Measurements from ENCODE around the gene TRAPPC4. TPM values are rescaled to one million over a fixed set of nuclear protein-coding genes. Genes with fewer than 3 reads are reported as not detected.
A peak's percentile ranks its signal among the peaks of the same experiment; 100 is the strongest.
"Not testable (repeated sequence)": the region's sequence is repeated elsewhere in the genome, so short reads cannot be mapped to it uniquely, and the experiment has no call there.

Gene TRAPPC4
- total RNA-seq, 1 experiment from 2014 or later = 33.1 TPM

DNA sequence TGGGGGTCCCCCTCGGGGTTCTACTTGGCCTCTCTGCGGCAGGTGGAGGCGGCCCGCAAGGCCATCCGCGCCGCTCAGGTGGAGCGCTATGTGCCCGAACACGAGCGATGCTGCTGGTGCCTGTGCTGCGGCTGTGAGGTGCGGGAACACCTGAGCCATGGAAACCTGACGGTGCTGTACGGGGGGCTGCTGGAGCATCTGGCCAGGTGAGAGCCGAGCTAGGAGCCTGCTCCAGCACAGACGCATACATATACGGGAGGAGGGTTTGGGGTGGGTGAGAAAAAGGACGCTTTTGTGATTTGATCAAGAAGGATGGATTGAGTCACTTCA lies 20.2 kb upstream of the TRAPPC4 start:
- H3K9me3 ChIP-seq (replicated peaks) = no peaks in the 10 kb centered on the region
- H3K27me3 ChIP-seq = no peaks in the 10 kb centered on the region
- H3K36me3 ChIP-seq = peaks cover 5% of the 10 kb centered on the region; the same call in 1 of the 2 replicates
- no peaks in the 10 kb centered on the region for H3K4me1 ChIP-seq
- peak overlapping the region; percentile 69; the same call in 1 of the 2 replicates for H3K27ac ChIP-seq
- H3K4me3 ChIP-seq = peak overlapping the region; percentile 89
- DNase-seq = no peak

- Histone ChIP-seq H3K27me3 (no peaks in the 10 kb centered on the region), H3K4me3 (peak overlapping the region; percentile 89), H3K9me3 (replicated peaks) (no peaks in the 10 kb centered on the region), H3K4me1 (no peaks in the 10 kb centered on the region), H3K27ac (no peak overlapping the region; the same call in 1 of the 2 replicates), H3K36me3 (peaks cover 5% of the 10 kb centered on the region; the same call in 1 of the 2 replicates)
- no peak for DNase-seq
These were observed 19.7 kb upstream of the TRAPPC4 start for GRCh38 chr11:118998822-118999221.

- H3K4me3 ChIP-seq = no peak overlapping the region
- no peak for DNase-seq
- peaks cover 5% of the 10 kb centered on the region; the same call in 1 of the 2 replicates for H3K36me3 ChIP-seq
- H3K27ac ChIP-seq = no peak overlapping the region
- no peaks in the 10 kb centered on the region for H3K27me3 ChIP-seq
- no peaks in the 10 kb centered on the region for H3K9me3 ChIP-seq (replicated peaks)
- no peaks in the 10 kb centered on the region for H3K4me1 ChIP-seq
These were observed 17.7 kb upstream of the TRAPPC4 start for GRCh38 chr11:119000906-119001305.

- H3K4me3 ChIP-seq = no peak overlapping the region
- H3K36me3 ChIP-seq = no peaks in the 10 kb centered on the region
- H3K27me3 ChIP-seq = no peaks in the 10 kb centered on the region
- no peaks in the 10 kb centered on the region for H3K9me3 ChIP-seq (replicated peaks)
- no peak overlapping the region for H3K27ac ChIP-seq
- no peaks in the 10 kb centered on the region for H3K4me1 ChIP-seq
- DNase-seq = no peak
These were observed 11.9 kb upstream of the TRAPPC4 start for GRCh38 chr11:119006656-119007055.

GRCh38 chr11:119011476-119012053 lies 7.0 kb upstream of the TRAPPC4 start:
- no peaks in the 10 kb centered on the region for H3K27me3 ChIP-seq
- no peak for DNase-seq
- H3K36me3 ChIP-seq = peaks cover 32% of the 10 kb centered on the region
- no peaks in the 10 kb centered on the region for H3K4me1 ChIP-seq
- no peaks in the 10 kb centered on the region for H3K9me3 ChIP-seq (replicated peaks)
- H3K27ac ChIP-seq = no peak overlapping the region
- no peak overlapping the region for H3K4me3 ChIP-seq

DNA sequence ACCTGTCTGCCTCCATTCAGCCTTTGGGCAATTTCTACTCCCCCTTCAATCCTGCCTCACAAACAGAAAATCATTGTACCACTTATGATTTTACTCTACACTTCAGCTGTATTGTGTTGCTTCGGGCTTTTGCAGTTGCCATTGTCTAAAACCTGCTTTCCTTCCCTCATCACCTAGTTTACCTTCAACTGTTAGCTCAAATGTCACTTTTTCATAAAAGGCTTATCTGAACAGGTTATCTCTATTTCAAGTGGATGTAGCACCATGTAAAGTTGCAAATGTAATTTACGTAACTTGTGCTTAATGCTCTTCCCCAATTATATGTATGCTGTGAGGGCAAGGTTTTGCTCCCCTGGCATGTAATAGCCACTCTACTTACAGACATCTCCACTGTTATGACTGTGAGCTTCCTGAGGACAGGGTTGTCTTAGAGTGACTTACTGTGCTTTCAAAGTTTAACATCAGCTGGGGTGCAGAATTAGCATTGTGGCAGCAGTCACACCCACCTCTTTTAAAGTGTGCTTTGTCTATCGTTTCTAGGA lies 5.9 kb upstream of the TRAPPC4 start:
- Histone ChIP-seq H3K4me3 (no peak overlapping the region), H3K36me3 (peaks cover 41% of the 10 kb centered on the region), H3K4me1 (no peaks in the 10 kb centered on the region), H3K27ac (no peak overlapping the region), H3K9me3 (replicated peaks) (no peaks in the 10 kb centered on the region), H3K27me3 (no peaks in the 10 kb centered on the region)
- DNase-seq = no peak

- H3K9me3 ChIP-seq (replicated peaks) = no peaks in the 10 kb centered on the region
- H3K4me1 ChIP-seq = no peaks in the 10 kb centered on the region
- H3K4me3 ChIP-seq = no peak overlapping the region
- peaks cover 41% of the 10 kb centered on the region for H3K36me3 ChIP-seq
- H3K27me3 ChIP-seq = no peaks in the 10 kb centered on the region
- no peak overlapping the region for H3K27ac ChIP-seq
- no peak for DNase-seq
These were observed 4.2 kb upstream of the TRAPPC4 start for GRCh38 chr11:119014209-119014924.

GRCh38 chr11:119015054-119015611 lies 3.4 kb upstream of the TRAPPC4 start:
- no peaks in the 10 kb centered on the region; the same call in 1 of the 2 replicates for H3K4me1 ChIP-seq
- H3K9me3 ChIP-seq (replicated peaks) = no peaks in the 10 kb centered on the region
- H3K27me3 ChIP-seq = no peaks in the 10 kb centered on the region
- H3K27ac ChIP-seq = no peak overlapping the region
- no peak for DNase-seq
- H3K36me3 ChIP-seq = peaks cover 41% of the 10 kb centered on the region
- no peak overlapping the region for H3K4me3 ChIP-seq

- Histone ChIP-seq H3K27me3 (no peaks in the 10 kb centered on the region), H3K4me3 (no peak overlapping the region; the same call in 1 of the 2 replicates)
- DNase-seq = no peak
These were observed 2.2 kb upstream of the TRAPPC4 start for GRCh38 chr11:119016216-119017009.

GRCh38 chr11:119017377-119017776 lies 1.2 kb upstream of the TRAPPC4 start:
- not testable (repeated sequence) for H3K4me1 ChIP-seq; H3K9me3 ChIP-seq (replicated peaks); H3K27me3 ChIP-seq; DNase-seq
- H3K27ac ChIP-seq = peak overlapping the region; percentile 70; the same call in 1 of the 2 replicates
- H3K36me3 ChIP-seq = peaks cover 41% of the 10 kb centered on the region
- H3K4me3 ChIP-seq = peak overlapping the region; percentile 80

More at GRCh38 chr11:119016216-119017009, 2.2 kb upstream of the TRAPPC4 start:
- Histone ChIP-seq H3K27ac (no peak overlapping the region), H3K36me3 (peaks cover 41% of the 10 kb centered on the region), H3K9me3 (replicated peaks) (no peaks in the 10 kb centered on the region), H3K4me1 (no peaks in the 10 kb centered on the region; the same call in 1 of the 2 replicates)

DNA sequence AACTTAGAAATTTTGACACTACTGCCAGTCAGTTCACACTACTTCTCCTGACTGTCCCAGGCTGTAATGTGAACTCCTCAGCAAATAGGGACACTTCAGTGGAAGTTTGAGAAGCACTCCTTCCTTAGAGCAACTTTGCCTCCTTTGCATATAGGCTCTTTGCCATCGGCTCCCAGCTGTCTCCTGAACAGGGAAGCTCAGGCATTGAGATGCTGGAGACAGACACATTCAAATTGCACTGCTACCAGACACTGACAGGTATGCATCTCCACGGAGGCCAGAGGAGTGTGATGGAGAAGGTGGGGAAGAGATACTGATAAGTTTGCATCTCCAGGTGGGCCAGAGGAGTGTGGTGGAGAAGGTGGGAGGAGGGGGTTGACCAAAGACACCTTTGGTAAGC lies 1.4 kb downstream of the TRAPPC4 start:
- Histone ChIP-seq H3K27ac (no peak overlapping the region), H3K4me3 (peak overlapping the region; percentile 80), H3K27me3 (no peaks in the 10 kb centered on the region), H3K9me3 (replicated peaks) (no peaks in the 10 kb centered on the region), H3K4me1 (no peaks in the 10 kb centered on the region; the same call in 1 of the 2 replicates), H3K36me3 (peaks cover 24% of the 10 kb centered on the region)
- DNase-seq = no peak

GRCh38 chr11:119021631-119022030 lies 3.1 kb downstream of the TRAPPC4 start:
- Histone ChIP-seq H3K27me3 (no peaks in the 10 kb centered on the region), H3K36me3 (peaks cover 8% of the 10 kb centered on the region; the same call in 1 of the 2 replicates), H3K27ac (no peak overlapping the region), H3K4me3 (no peak overlapping the region), H3K4me1 (no peaks in the 10 kb centered on the region; the same call in 1 of the 2 replicates), H3K9me3 (replicated peaks) (no peaks in the 10 kb centered on the region)
- DNase-seq = no peak

DNA sequence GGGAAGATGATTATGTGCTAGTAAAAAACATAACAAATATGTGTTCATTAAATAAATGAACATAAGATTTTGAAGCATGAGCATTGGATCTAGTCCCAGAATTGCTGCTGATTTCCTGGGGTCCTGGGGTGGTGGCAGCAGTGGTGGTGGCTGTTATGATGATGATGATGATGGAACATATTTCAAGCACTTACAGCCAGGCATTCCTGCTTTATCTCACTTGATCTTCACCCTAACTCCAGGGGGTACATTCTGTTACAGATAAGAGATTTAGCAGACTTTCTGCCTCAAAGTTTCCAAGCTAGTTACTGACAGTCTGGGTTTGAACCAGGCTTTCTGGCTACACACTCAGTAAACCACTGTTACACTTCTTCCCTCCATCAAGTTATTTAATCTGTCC lies 5.2 kb downstream of the TRAPPC4 start:
- Histone ChIP-seq H3K27me3 (no peaks in the 10 kb centered on the region), H3K27ac (no peak overlapping the region), H3K4me1 (no peaks in the 10 kb centered on the region; the same call in 1 of the 2 replicates), H3K36me3 (no peaks in the 10 kb centered on the region), H3K4me3 (no peak overlapping the region), H3K9me3 (replicated peaks) (no peaks in the 10 kb centered on the region)
- no peak for DNase-seq

DNA sequence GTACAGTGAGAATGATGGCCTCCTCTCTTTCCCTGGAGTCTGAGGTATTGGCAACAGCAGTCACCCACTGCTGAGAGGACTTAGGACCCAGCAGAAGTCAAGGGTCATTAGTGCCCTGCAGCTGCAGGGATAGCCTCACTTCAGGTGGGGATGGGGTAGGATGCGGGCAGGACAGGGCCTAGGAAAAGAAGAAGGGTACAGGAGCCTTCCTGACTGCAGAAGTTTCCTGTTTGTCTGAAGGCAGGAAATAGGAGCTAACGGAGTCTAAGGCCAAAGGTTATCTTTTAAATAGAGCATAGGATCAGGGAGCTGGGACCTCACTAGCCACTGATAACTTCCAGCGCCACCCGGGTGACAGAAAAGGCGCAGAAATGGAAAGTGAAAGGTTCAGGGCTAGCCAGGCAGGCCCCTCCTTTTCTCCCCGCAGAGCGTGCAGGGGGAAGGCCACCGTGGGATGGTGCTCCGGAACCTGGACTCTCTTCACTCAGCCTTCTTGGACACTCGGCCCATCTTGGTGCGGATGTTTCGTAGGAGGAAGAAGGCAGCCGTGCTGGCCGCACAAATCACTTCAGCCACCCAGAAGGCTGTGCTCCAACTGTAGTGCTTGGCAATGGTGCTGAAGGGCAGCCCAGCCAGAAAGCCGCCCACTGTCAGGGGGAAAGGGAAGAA lies 6.0 kb downstream of the TRAPPC4 start:
- Histone ChIP-seq H3K27ac (no peak overlapping the region), H3K9me3 (replicated peaks) (no peaks in the 10 kb centered on the region), H3K4me1 (no peaks in the 10 kb centered on the region; the same call in 1 of the 2 replicates), H3K4me3 (no peak overlapping the region), H3K36me3 (no peaks in the 10 kb centered on the region), H3K27me3 (no peaks in the 10 kb centered on the region)
- no peak for DNase-seq
